H1 (cell line): ENCODE measurements around the gene TMPRSS2.

Source experiments
- CHD2 ChIP-seq: IDR thresholded peaks from 2 replicates; pipeline ENCODE4 v1.6.1; 2012; ENCODE audit warnings: low read length, improper control_type of control experiment
- CTCF ChIP-seq, 3 experiments: IDR thresholded peaks; 1 replicate in 2 of 3; 2 replicates in 1 of 3; pipeline versions ENCODE4 v1.5.1 to v1.6.1; 2011; ENCODE audit warnings: low read length in 3 of 3, mild to moderate bottlenecking in 3 of 3, inconsistent platforms in 2 of 3, low read depth in 1 of 3, moderate library complexity in 1 of 3; ENCODE audit not compliant: insufficient read depth in 1 of 3; ENCODE audit errors: control extremely low read depth in 1 of 3
- EZH2 ChIP-seq: fragments of 200-600 bp; sonication (generic); IDR thresholded peaks from 2 replicates; pipeline ENCODE4 v1.7.1; 2012; ENCODE audit warnings: low read depth, mild to moderate bottlenecking, moderate library complexity, low read length, inconsistent platforms; ENCODE audit not compliant: severe bottlenecking
- JUND ChIP-seq: IDR thresholded peaks from 2 replicates; pipeline ENCODE4 v1.6.1; 2011; ENCODE audit warnings: mild to moderate bottlenecking, improper control_type of control experiment, low read length
- MAX ChIP-seq: IDR thresholded peaks from 2 replicates; pipeline ENCODE4 v1.6.1; 2012; ENCODE audit warnings: inconsistent platforms
- POLR2AphosphoS5 ChIP-seq: IDR thresholded peaks from 2 replicates; pipeline ENCODE4 v1.6.1; 2011; ENCODE audit warnings: low read depth, low read length
- TAF1 ChIP-seq: IDR thresholded peaks from 2 replicates; pipeline ENCODE4 v1.6.1; 2011; ENCODE audit warnings: mild to moderate bottlenecking, low read depth, low read length
- TCF12 ChIP-seq: IDR thresholded peaks from 2 replicates; pipeline ENCODE4 v1.6.1; 2011; ENCODE audit warnings: low read depth, mild to moderate bottlenecking, low read length
- YY1 ChIP-seq: IDR thresholded peaks from 2 replicates; pipeline ENCODE4 v1.6.1; 2011; ENCODE audit warnings: low read depth, mild to moderate bottlenecking, low read length
- ZNF274 ChIP-seq: IDR thresholded peaks from 2 replicates; pipeline ENCODE4 v1.7.0; 2012; ENCODE audit warnings: low read length, borderline replicate concordance; ENCODE audit errors: extremely low read depth

- no peak for TF ChIP-seq CTCF (IDR thresholded peaks at IDR 0.05; ENCODE audit: control extremely low read depth in 1 of 3, insufficient read depth in 1 of 3, low read depth in 1 of 3, low read length in 3 of 3)
- no peak for TF ChIP-seq CHD2
- no peak for TF ChIP-seq EZH2
- no peak for TF ChIP-seq TCF12
- no peak for TF ChIP-seq ZNF274
- no peak for TF ChIP-seq MAX
- TF ChIP-seq JUND: no peak
- TF ChIP-seq POLR2AphosphoS5: no peak
- TF ChIP-seq YY1: no peak
- no peak for TF ChIP-seq TAF1
Measured at GRCh38 chr21:41555057-41555456, 47.1 kb upstream of the TMPRSS2 start.
